HCT116 (cell line): ENCODE data around the gene DMAC2. TPM values are rescaled to one million over a fixed set of nuclear protein-coding genes. Genes with fewer than 3 reads are reported as not detected.

Experiments
- ATAC-seq: fragments of 200-7000 bp; cut with Tn5 transposase; 2 replicates; pipeline ENCODE4 v1.9.1; 2020; ENCODE audit warnings: mild to moderate bottlenecking, moderate library complexity
- BruUV-seq: library from RNA; stranded (reverse); fragments of 400-500 nt; replicated peaks from 2 replicates; lab custom pipeline; 2021; lab: Mats Ljungman, UMichigan
- CTCF ChIA-PET: fragments of 300-600 bp; sonication (Branson Sonifier 250); formaldehyde crosslinking; loops from one replicate; lab custom pipeline; 2021; ENCODE audit warnings: antibody characterized with exemption; lab: Charles Lee
- POLR2A ChIA-PET: fragments of 300-600, 350-600 bp; sonication (Branson Sonifier 250); formaldehyde crosslinking; loops from one replicate; lab custom pipeline; 2021; ENCODE audit warnings: antibody characterized with exemption; lab: Charles Lee
- RAD21 ChIA-PET, 2 experiments: fragments of 300-600 bp; sonication (Branson Sonifier 250); formaldehyde crosslinking; loops; one replicate each; lab custom pipeline; 2023; ENCODE audit warnings: low total read pairs in 2 of 2; ENCODE audit not compliant: uncharacterized antibody in 2 of 2, unreplicated experiment in 2 of 2, low non-redundant PET in 1 of 2; lab: Charles Lee
- DNase-seq: peaks from one replicate; pipeline ENCODE4 v3.0.0-alpha.2; 2010; ENCODE audit warnings: low read depth, low spot score
- H2AFZ ChIP-seq: fragments of 200-600 bp; shearing (Covaris generic), sonication (generic); 2 replicates; pipeline ENCODE4 v1.6.1; 2017; ENCODE audit warnings: low read depth, mixed run types, mixed read lengths, antibody characterized with exemption, low read length; ENCODE audit not compliant: poor library complexity, severe bottlenecking
- H3K27ac ChIP-seq: 2 replicates; pipeline ENCODE4 v1.5.1; 2012; ENCODE audit warnings: low read depth, low read length
- H3K27me3 ChIP-seq: fragments of 200-600 bp; sonication (generic); 2 replicates; pipeline ENCODE4 v1.6.1; 2016; ENCODE audit warnings: mixed run types, low read length, mixed read lengths; ENCODE audit not compliant: insufficient read depth
- H3K36me3 ChIP-seq, 2 experiments: fragments of 200-500 bp in 1 of 2; fragments of 200-600 bp in 1 of 2; sonication (Bioruptor generic) in 1 of 2; sonication (generic) in 1 of 2; 2 replicates each; pipeline versions ENCODE4 v1.5.1 to v1.6.1; 2014 to 2016; ENCODE audit warnings: low read length in 2 of 2, inconsistent platforms in 1 of 2, mixed read lengths in 1 of 2, mixed run types in 1 of 2; ENCODE audit not compliant: insufficient read depth in 2 of 2, control insufficient read depth in 1 of 2
- H3K4me1 ChIP-seq, 2 experiments: fragments of 200-600 bp in 1 of 2; sonication (generic) in 1 of 2; 2 replicates each; pipeline versions ENCODE4 v1.5.1 to v1.6.1; 2012 to 2017; ENCODE audit warnings: low read length in 2 of 2, inconsistent platforms in 1 of 2, mild to moderate bottlenecking in 1 of 2, mixed read lengths in 1 of 2, mixed run types in 1 of 2, moderate library complexity in 1 of 2; ENCODE audit not compliant: insufficient read depth in 2 of 2, control insufficient read depth in 1 of 2
- H3K4me2 ChIP-seq: fragments of 200-600 bp; sonication (generic); 2 replicates; pipeline ENCODE4 v1.6.1; 2017; ENCODE audit warnings: mixed run types, low read length, mixed read lengths
- H3K4me3 ChIP-seq, 2 experiments: fragments of 200-600 bp in 1 of 2; sonication (generic) in 1 of 2; replicated peaks in 1 of 2; 2 replicates each; pipeline ENCODE4 v1.5.1; 2011 to 2016; ENCODE audit warnings: low read length in 2 of 2, control low read depth in 1 of 2, low read depth in 1 of 2, mild to moderate bottlenecking in 1 of 2, mixed read lengths in 1 of 2, mixed run types in 1 of 2
- H3K79me2 ChIP-seq: fragments of 200-600 bp; sonication (generic); 2 replicates; pipeline ENCODE4 v1.6.1; 2017; ENCODE audit warnings: mild to moderate bottlenecking, mixed run types, low read length, moderate library complexity, mixed read lengths; ENCODE audit not compliant: insufficient read depth
- H3K9ac ChIP-seq: fragments of 200-600 bp; sonication (generic); 2 replicates; pipeline ENCODE4 v1.6.1; 2016; ENCODE audit warnings: low read length, mixed read lengths
- H3K9me2 ChIP-seq: fragments of 200-600 bp; sonication (generic), shearing (Covaris generic); 2 replicates; pipeline ENCODE4 v1.6.1; 2017; ENCODE audit warnings: mixed run types, mild to moderate bottlenecking, moderate library complexity; ENCODE audit not compliant: insufficient read depth
- H3K9me3 ChIP-seq, 2 experiments: fragments of 200-500 bp in 1 of 2; fragments of 200-600 bp in 1 of 2; sonication (Bioruptor generic) in 1 of 2; sonication (generic) in 1 of 2; 2 replicates each; pipeline ENCODE4 v1.6.1; 2014 to 2017; ENCODE audit warnings: low read length in 2 of 2, mixed read lengths in 2 of 2, inconsistent platforms in 1 of 2, low read depth in 1 of 2, mild to moderate bottlenecking in 1 of 2, mixed run types in 1 of 2, moderate library complexity in 1 of 2; ENCODE audit not compliant: control insufficient read depth in 1 of 2, insufficient read depth in 1 of 2
- H4K20me1 ChIP-seq: fragments of 200-600 bp; sonication (generic), shearing (Covaris generic); 2 replicates; pipeline ENCODE4 v1.6.1; 2017; ENCODE audit warnings: mixed run types, mild to moderate bottlenecking, moderate library complexity; ENCODE audit not compliant: insufficient read depth
- ELF1 ChIP-seq: IDR thresholded peaks from 2 replicates; pipeline ENCODE4 v1.6.1; 2012; ENCODE audit warnings: low read depth, borderline replicate concordance
- EZH2 ChIP-seq: fragments of 200-600 bp; sonication (generic); IDR thresholded peaks from 2 replicates; pipeline ENCODE4 v1.6.1; 2017; ENCODE audit warnings: antibody characterized with exemption, mixed run types
- RAD21 ChIP-seq: IDR thresholded peaks from 2 replicates; pipeline ENCODE4 v1.6.1; 2012; ENCODE audit warnings: low read depth, mild to moderate bottlenecking
- ZBTB33 ChIP-seq: IDR thresholded peaks from 2 replicates; pipeline ENCODE4 v1.6.1; 2011; ENCODE audit warnings: mild to moderate bottlenecking, low read length, moderate library complexity; ENCODE audit not compliant: insufficient replicate concordance; ENCODE audit errors: extremely low read depth
- intact Hi-C: fragments of 100-400 bp; cut with micrococcal nuclease; formaldehyde crosslinking; loops from 2 replicates; pipeline ENCODE4 v1.10.0; 2022
- total RNA-seq: library from RNA; stranded (reverse); gene quantifications from one replicate; pipeline ENCODE4 v1.2.1, GENCODE V29; 2021; ENCODE audit not compliant: unreplicated experiment

The DMAC2 gene
- total RNA-seq, 1 experiment from 2014 or later: 65.6 TPM

- H3K27me3 ChIP-seq: no peaks in the 10 kb centered on the region
- H3K9me2 ChIP-seq: no peaks in the 10 kb centered on the region
- peaks cover 0 to 10% of the 10 kb centered on the region in 2 experiments; a peak in 2 of 4 replicates for H3K4me1 ChIP-seq
- intact Hi-C loops: loop anchor here (1.0 kb wide), 3 partner anchors 113 to 145 kb away; no protein-coding TSS in a partner anchor
- H3K9me3 ChIP-seq: no peaks in the 10 kb centered on the region
- H3K27ac ChIP-seq: no peak overlapping the region
- BruUV-seq: no TSS peak
- no peaks in the 10 kb centered on the region for H3K79me2 ChIP-seq
- CTCF ChIA-PET: interaction anchor here (1.0 to 4.7 kb wide), 6 partner anchors 10 to 148 kb away, joined by 4 to 63 read pairs (median 20); partner anchors contain the start of genes B9D2 and DMAC2
- TF ChIP-seq ELF1 (no peak), EZH2 (no peak), ZBTB33 (no peak), RAD21 (no peak)
- TF ChIP-seq, all 23 proteins: peak for 0
- Histone ChIP-seq H3K36me3 (no peaks in the 10 kb centered on the region), H3K9ac (no peak overlapping the region), H3K4me2 (peak overlapping the region; percentile 78), H2AFZ (peak overlapping the region; percentile 19), H3K4me3 (no peak overlapping the region), H4K20me1 (no peaks in the 10 kb centered on the region)
- peak; percentile 13; the same call in 1 of the 2 replicates for ATAC-seq
- RAD21 ChIA-PET: interaction anchor here in 1 of 2 experiments (1.2 to 1.7 kb wide), 2 partner anchors 114 to 121 kb away, joined by 3 to 4 read pairs; no protein-coding TSS in a partner anchor
- DNase-seq: no peak
- POLR2A ChIA-PET: interaction anchor here (2.7 kb wide), 1 partner anchor 10 kb away, joined by 12 read pairs; the partner anchor contains the start of gene DMAC2
Measured at GRCh38 chr19:41449865-41450178, 10.1 kb upstream of the DMAC2 start.
